Measurements from ENCODE around the gene NEDD4L. TPM values are rescaled to one million over a fixed set of nuclear protein-coding genes. Genes with fewer than 3 reads are reported as not detected.

Gene NEDD4L
- total RNA-seq, 1 experiment from 2014 or later = 39.1 TPM

DNA sequence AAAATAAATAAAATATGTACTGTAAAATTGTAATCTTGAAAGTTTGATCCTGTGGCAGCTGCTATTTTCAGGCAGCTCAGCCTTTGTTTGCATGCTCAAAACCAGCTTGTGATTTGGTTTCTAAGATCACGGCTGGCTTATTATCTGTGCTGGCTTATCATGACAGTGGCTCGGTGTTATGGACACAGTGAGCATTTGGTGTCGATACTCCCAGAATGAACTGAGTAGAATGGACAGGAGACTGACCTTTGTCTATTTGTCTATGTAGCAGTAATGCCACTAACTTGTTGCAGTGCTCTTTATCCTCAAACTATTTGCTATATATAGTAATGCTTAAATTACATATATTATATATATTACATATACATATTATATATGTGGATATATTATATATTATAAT lies 58.8 kb downstream of the NEDD4L start:
- in situ Hi-C loops (cut with HindIII; ENCODE audit: low pct_unique_long_range_greater_than_20kb, low sequenced_read_pairs) = no loop called here

DNA sequence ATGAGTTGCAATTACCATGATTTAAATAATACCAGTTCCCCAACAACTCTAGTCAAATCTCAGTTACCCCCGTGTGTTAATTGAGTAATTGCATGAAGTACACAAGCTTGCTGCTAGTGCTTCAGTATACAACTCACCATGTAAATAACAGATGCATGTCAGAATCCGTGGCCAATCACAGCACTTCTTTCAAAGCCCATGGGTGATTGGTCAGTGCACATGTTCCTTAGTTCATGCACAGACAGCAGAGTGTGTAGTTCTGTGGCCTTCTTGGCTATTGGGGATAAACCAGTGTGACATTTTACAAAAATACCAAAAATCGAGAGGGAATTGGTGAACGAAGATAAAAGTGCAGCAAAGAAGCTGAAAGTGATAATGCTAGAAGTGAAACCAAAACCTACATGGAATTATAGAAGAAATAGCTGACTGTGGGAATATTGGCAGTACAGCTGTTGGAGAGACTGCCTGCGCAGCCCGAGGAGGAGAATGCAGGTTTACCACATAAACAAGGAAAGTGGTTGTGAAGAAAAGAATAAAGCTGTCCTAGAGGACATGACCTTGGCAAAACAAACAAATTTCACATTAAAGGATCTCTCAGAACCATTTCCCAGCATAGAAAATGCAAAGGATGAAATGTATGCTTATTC lies 59.4 kb downstream of the NEDD4L start:
- in situ Hi-C loops (cut with HindIII; ENCODE audit: low pct_unique_long_range_greater_than_20kb, low sequenced_read_pairs) = no loop called here
- DNase-seq (ENCODE audit: low read depth) = no peak

More for the DNA sequence above, 58.8 kb downstream of the NEDD4L start:
- no peak for DNase-seq (ENCODE audit: low read depth)

DNA sequence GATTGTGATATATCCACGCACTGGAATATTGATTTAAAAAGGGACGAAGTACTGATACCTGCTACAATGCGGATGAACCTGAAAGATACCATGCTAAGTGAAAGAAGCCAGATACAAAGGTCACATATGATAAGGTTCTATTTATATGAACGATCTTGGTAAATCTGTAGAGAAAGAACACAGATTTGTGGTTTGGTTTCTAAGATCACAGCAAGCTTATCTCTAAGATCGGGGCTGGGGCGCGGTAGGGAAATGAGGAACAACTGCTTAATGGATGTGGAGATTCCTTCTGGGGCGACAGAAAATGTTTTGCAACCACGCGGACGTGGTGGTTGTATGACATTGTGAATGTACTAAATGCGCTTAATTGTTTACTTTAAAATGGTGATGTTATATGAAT lies 60.1 kb downstream of the NEDD4L start:
- in situ Hi-C loops (cut with HindIII; ENCODE audit: low pct_unique_long_range_greater_than_20kb, low sequenced_read_pairs) = no loop called here
- DNase-seq (ENCODE audit: low read depth) = no peak

DNA sequence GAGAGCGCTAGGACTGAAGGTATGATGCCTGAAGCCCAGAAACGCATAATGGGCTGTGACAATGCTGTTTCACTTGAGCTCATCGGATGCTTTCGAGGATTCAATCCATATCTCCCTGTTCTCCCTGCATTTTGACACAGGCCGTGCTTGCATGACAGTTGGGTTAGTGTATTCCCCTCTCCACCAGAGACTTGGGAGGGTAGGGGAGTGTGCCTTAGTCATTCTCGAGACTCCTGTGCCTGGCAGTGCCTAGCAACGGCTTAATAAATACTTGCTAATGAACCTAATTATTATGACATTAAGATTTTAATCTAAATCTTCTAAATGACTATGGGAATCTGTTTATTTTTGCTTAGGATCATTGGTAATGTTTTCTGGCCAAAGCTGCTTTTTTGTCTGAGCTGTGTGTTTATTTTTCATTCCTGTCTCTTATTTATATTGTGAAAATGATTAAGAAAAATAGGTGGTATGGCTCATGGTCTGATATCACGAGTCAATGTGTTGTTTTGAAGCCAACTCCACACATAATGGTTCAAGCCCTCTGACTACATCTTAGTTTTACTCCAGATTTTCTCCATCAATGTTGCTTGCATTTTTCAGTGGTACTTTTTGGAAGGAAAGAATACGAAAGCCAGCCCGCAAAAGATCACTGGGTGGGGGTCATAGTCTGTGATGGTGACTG lies 61.3 kb downstream of the NEDD4L start:
- in situ Hi-C loops (cut with HindIII; ENCODE audit: low pct_unique_long_range_greater_than_20kb, low sequenced_read_pairs) = no loop called here
- no peak for DNase-seq (ENCODE audit: low read depth)

DNA sequence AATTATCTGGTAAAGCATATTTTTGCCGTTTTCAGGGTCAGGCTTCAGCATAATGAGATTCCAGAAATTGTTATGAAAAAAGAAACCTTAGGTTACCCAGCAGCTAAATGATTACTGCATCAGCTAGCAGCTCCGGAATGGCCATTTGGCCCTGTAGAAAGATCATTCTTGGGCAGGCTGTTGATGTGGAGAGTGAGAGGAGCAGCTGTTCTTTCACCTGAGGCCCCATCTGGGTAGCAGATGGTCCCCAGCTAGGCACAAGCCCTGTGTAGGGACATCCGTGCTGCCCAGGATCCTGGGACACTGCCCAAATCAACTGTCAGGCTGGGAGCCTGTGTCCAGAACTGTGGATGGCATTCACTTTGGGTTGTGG lies 61.8 kb downstream of the NEDD4L start:
- no peak for DNase-seq (ENCODE audit: low read depth)
- in situ Hi-C loops (cut with HindIII; ENCODE audit: low pct_unique_long_range_greater_than_20kb, low sequenced_read_pairs) = no loop called here

DNA sequence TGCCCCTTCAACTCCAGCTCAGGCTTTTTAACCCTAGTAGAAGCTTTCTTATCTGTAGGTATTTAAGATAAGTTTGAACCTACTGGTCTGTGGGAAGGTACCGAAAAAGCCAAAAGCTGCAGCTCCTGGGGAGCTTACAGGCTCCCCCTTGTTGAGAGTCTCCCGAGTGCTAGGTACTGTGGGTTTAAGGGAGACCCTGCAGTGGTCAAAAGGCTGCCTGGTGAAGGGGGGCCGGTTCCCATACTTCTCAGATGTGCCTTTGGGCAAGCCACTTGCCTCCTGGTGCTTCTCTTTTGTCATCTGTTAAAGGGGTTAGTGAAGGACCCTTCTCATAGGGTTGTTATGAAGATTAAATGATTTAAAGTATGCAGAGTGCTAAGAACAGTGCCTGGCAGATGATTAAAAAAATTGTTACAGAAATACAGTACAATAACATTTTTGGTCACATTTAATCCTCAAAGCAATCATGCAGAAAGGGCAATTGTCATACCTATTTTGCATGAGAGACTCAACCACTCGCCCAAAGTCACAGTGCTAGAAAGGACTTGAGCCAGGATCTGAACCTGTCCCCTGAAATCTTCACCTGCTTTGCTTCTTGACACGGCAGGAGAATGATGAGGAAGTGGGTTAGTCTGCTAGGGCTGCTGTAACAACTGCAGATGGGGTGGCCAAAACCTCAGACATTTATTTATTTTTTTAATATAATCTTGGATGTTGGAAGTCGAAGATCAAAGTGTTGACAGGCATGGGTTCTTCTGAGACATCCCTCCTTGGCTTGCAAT lies 62.5 kb downstream of the NEDD4L start:
- DNase-seq (ENCODE audit: low read depth) = no peak
- in situ Hi-C loops (cut with HindIII; ENCODE audit: low pct_unique_long_range_greater_than_20kb, low sequenced_read_pairs) = no loop called here

DNA sequence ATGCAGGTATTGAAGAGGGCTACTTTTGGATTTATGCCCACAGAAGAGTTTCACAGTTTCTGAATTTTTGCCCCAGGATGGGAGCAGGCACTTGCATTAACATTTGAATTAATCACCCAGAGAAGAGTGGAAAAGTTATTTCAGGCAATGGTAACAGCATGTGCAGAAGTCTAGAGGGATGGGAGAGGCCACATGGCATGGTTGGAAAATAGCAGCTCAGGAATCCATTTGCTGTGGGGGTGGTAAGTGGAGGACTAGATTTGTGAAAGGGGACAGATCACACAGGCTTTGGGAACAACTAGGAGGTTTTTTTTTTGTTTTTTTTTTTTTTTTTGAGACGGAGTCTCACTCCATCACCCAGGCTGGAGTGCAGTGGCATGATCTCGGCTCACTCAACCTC lies 65.2 kb downstream of the NEDD4L start:
- in situ Hi-C loops (cut with HindIII; ENCODE audit: low pct_unique_long_range_greater_than_20kb, low sequenced_read_pairs) = no loop called here
- no peak for DNase-seq (ENCODE audit: low read depth)

DNA sequence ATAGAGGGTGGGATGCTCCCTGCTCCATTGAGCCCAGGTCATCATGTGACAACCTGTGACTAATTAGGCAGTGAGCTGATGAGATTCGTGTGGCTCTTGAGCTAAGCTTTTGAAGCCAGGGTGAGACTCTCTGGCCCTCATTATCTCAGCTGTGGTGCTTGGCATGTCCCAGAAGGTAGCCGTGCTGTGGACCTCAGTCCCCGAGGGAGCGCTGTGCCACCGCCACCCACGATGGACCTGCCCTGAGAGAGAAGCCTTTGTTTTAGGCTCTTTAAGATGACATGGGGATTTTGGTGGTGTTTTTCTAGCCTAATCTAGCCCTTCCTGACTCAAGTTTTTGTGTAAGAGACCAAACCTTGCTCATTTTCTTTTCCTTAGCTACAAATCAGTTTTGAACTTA lies 66.4 kb downstream of the NEDD4L start:
- in situ Hi-C loops (cut with HindIII; ENCODE audit: low pct_unique_long_range_greater_than_20kb, low sequenced_read_pairs) = no loop called here

DNA sequence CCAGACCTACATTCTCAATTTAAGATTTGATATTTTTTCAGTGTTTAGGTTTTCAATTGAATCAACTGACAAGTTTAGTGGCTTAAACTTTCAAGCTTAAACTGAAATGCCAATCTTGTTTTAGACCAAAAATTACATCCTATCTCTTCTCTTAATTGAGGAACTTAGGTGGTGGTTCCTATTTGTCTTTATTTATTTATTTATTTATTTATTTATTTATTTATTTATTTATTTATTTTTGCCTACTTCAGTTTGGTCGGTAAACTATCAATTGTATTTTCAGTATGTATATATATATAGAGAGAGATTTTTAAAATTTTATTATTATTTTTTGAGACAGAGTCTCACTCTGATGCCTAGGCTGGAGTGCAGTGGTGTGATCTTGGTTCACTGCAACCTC lies 68.1 kb downstream of the NEDD4L start:
- DNase-seq (ENCODE audit: low read depth) = no peak
- in situ Hi-C loops (cut with HindIII; ENCODE audit: low pct_unique_long_range_greater_than_20kb, low sequenced_read_pairs) = no loop called here

More for the DNA sequence above, 66.4 kb downstream of the NEDD4L start:
- no peak for DNase-seq (ENCODE audit: low read depth)

DNA sequence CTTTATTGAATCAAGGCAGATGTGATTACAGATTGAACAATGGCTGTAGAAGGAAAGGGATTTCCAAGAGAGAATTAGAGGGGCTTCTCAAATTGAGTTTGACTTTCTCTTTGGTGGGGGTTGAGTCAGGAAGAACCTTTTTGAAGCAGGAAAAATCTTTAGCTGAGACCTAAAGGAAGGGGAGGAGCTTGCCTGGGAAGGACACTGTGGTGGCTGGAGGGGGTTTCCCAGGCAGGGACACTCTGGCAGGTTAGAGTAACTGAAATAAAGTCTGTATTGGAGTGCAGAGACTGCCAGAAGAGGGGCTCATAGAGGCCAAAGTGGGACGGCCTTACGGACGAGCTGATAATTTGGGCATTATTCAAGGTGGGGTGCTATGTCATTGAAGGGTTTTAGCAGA lies 69.3 kb downstream of the NEDD4L start:
- no peak for DNase-seq (ENCODE audit: low read depth)
- in situ Hi-C loops (cut with HindIII; ENCODE audit: low pct_unique_long_range_greater_than_20kb, low sequenced_read_pairs) = no loop called here

DNA sequence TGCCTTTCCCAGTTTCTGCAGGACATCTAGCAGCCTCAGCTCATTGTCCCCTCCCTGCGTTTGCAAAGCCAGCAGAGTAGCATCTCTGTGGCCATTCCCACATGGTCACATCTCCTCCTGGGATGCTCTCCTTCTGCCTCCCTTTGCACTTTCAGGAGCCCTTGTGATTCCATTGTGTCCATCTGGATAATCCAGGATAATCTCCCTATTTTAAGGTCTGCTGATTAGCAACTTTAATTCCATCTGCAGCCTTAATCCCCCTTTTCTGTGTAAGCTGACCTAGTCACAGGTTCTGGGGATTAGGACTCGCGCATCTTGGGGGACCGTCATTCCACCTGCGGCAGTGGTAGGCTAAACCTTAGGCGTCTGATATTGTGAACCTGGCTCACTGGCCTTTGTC lies 70.7 kb downstream of the NEDD4L start:
- in situ Hi-C loops (cut with HindIII; ENCODE audit: low pct_unique_long_range_greater_than_20kb, low sequenced_read_pairs) = no loop called here
- no peak for DNase-seq (ENCODE audit: low read depth)

DNA sequence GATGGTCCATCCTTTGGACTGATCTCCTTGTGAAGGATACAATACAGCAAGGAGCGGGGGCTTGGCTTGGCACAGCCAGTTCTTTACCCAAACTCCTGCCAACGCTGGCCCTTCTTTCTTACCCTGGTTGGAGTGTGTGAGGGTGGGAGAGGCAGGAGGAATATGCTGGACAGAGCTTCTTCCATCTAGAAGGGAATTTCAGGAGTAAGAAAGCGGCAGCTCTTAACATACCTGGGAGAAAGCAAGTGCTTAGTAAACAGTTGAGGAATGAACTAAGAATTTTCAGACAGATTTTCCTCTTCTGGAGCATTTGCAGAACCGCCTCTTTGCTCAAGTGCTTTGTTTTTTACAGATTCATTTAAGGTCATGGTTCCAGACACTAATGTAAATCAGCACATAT lies 72.8 kb downstream of the NEDD4L start:
- in situ Hi-C loops (cut with HindIII; ENCODE audit: low pct_unique_long_range_greater_than_20kb, low sequenced_read_pairs) = no loop called here
- no peak for DNase-seq (ENCODE audit: low read depth)

DNA sequence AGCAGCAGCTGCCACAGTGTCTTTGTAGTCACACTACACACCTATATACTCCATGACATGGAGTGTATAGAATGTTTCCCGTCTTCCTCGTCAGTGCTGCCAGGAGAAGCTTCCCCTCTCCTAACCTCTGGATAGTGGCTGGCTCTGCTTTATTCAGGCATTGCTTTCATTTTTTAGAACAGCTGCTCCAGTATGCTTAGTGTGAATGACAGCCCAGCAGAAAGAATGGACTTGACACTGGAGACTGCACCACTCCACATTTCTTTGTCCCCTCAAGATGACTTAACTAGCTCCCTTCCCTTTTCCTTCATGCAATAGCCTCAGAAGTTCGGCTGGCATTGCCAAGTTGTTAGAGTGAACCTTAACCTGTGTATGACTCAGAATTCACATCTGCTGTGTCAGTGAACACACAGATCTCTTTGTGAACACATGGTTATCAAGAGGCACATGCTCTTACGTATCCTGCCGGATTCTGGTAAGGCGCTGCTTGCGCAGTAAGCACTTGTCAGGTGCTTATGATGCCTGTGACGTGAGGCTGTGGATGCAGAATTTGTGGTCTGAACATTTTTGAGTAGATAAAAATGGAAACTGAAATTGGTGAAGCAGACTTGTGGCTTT lies 73.9 kb downstream of the NEDD4L start:
- peak; percentile 56 for DNase-seq (ENCODE audit: low read depth)
- in situ Hi-C loops (cut with HindIII; ENCODE audit: low pct_unique_long_range_greater_than_20kb, low sequenced_read_pairs) = no loop called here

DNA sequence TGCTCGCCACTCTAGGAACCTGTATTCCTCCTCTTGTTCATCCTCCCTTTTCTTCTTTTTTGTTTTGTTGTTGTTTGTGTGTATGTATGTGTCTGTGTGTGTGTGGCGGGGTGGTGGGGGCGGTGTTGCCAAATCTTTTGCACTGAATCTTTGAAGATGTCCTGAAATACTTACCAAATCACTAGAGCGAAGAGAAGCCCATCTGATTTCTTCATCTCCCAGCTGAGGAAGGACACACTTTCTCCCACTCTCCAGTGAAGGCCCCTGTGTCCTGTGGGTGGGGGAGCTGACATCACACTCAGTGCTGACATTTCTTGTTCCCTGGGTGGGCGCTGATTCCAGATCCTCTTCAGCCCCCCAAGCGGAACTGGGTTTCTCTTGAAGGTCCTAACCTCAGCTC lies 74.5 kb downstream of the NEDD4L start:
- in situ Hi-C loops (cut with HindIII; ENCODE audit: low pct_unique_long_range_greater_than_20kb, low sequenced_read_pairs) = no loop called here
- DNase-seq (ENCODE audit: low read depth) = no peak

DNA sequence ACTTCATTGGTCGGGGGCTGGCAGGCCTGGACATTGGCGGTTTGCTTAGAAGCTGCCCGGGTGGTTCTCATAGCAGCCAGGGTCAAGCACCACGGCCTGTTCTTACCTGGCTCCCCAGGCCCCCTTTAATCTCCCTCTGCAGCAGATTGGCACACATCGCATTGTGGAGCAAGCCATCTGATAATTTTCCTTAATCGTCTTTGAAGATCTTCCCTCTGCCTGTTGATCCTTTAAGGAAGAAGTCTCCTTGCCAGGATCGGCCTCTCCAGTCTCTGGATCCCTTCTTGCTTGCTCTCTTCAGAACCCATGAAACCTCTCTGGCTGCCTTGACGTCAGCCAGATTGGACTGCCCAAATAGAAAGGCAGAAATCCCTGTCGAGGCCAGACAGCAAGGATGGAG lies 75.8 kb downstream of the NEDD4L start:
- in situ Hi-C loops (cut with HindIII; ENCODE audit: low pct_unique_long_range_greater_than_20kb, low sequenced_read_pairs) = no loop called here

DNA sequence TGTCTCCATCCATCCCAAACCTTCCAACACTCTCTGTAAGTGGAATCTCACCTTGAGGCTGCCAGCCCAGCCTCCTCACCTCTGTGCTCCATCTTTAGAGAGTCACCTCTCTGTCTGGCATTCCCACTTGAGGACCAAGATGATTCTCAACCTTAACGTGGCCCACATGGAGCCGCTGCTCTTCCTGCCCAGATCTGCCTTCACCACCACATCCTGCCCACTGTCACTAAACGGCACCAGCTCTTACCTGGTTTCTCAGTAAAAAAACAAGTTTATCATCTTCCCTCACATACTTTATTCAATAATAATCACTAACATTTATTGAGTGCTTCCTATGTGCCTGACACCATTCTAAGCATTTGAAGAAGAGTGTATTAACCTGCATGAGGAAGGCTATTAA lies 80.4 kb downstream of the NEDD4L start:
- in situ Hi-C loops (cut with HindIII; ENCODE audit: low pct_unique_long_range_greater_than_20kb, low sequenced_read_pairs) = no loop called here
- no peak for DNase-seq (ENCODE audit: low read depth)

More for the DNA sequence above, 75.8 kb downstream of the NEDD4L start:
- DNase-seq (ENCODE audit: low read depth) = no peak

DNA sequence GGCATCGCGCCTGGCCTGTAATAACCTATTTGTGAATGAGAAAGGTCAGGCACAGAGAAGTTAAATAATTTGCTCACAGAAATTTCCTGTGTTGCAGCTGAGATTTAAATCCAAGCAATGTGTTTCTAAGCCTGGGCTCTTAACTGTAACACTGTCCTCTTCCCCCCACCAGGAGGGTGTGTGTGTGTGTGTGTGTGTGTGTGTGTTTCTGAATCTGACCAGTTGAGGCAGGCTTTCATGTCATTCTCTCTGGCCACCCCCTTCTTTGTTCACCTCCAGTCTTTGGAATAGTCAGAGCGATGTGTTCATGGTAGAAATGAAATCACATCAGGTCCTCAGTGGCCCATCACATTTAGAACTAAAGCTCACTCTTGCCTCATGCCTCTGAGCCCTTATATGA lies 81.2 kb downstream of the NEDD4L start:
- DNase-seq (ENCODE audit: low read depth) = no peak
- in situ Hi-C loops (cut with HindIII; ENCODE audit: low pct_unique_long_range_greater_than_20kb, low sequenced_read_pairs) = no loop called here

DNA sequence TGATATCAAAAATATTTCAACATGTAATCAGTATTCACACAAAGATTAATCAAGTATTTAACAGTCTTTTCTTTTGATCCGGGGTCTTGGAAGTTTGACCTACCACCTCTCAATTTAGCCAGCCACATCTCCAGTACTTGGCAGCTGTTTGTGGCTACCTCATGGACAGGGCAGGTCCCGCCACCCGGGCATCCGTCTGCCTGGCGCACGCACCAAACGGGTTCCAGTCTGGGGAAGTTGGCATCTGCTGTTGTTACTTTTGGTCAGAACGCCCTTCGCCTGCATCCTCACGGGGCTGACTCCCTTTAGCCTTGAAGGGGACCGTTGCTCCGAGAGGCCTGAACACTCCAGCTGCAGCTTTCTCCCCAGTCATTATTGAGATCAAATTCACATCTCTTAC lies 81.7 kb downstream of the NEDD4L start:
- no peak for DNase-seq (ENCODE audit: low read depth)
- in situ Hi-C loops (cut with HindIII; ENCODE audit: low pct_unique_long_range_greater_than_20kb, low sequenced_read_pairs) = no loop called here

Data from Caki2 (cell line).